ENCODE data around the gene SLC43A1. TPM values are rescaled to one million over a fixed set of nuclear protein-coding genes. Genes with fewer than 3 reads are reported as not detected.

The SLC43A1 gene
- total RNA-seq, 2 experiments from 2014 or later: 32.1 to 34.0 TPM

- intact Hi-C loops (cut with micrococcal nuclease): no loop called here
- no peaks in the 10 kb centered on the region for H3K9me3 Mint-ChIP-seq
- peaks cover 21% of the 10 kb centered on the region for H3K36me3 Mint-ChIP-seq (ENCODE audit: low read depth)
- TF ChIP-seq CTCF (IDR thresholded peaks at IDR 0.05): no peak
- DNase-seq (no peak), ATAC-seq (peak; percentile 29)
- H3K4me3 Mint-ChIP-seq: no peak overlapping the region
- ChIA-PET CTCF (interaction anchor here (0.6 to 1.5 kb wide), 9 partner anchors 11 to 253 kb away, joined by 3 to 6 read pairs (median 4); no protein-coding TSS in a partner anchor), POLR2A (interaction anchor here (1.1 to 1.6 kb wide), 4 partner anchors 11 to 94 kb away, joined by 3 to 7 read pairs (median 5); partner anchors contain the start of gene UBE2L6)
- H3K27me3 Mint-ChIP-seq: no peaks in the 10 kb centered on the region
- H3K27ac Mint-ChIP-seq: peak overlapping the region; percentile 80
- H3K4me1 Mint-ChIP-seq (ENCODE audit: low read depth): peaks cover 16% of the 10 kb centered on the region
These were observed 31.5 kb upstream of the SLC43A1 start for GRCh38 chr11:57546869-57547475.

- H3K4me1 Mint-ChIP-seq (ENCODE audit: low read depth): peaks cover 16% of the 10 kb centered on the region
These were observed 30.9 kb upstream of the SLC43A1 start for GRCh38 chr11:57546451-57546850.

GRCh38 chr11:57545883-57546282 lies 30.4 kb upstream of the SLC43A1 start:
- ATAC-seq: no peak
- no peak for DNase-seq
- no peaks in the 10 kb centered on the region for H3K9me3 Mint-ChIP-seq
- no peak overlapping the region for H3K4me3 Mint-ChIP-seq
- intact Hi-C loops (cut with micrococcal nuclease): no loop called here
- no peak for TF ChIP-seq CTCF (IDR thresholded peaks at IDR 0.05)
- no peaks in the 10 kb centered on the region for H3K27me3 Mint-ChIP-seq
- H3K4me1 Mint-ChIP-seq (ENCODE audit: low read depth): peaks cover 16% of the 10 kb centered on the region
- ChIA-PET CTCF (no interaction called here), POLR2A (no interaction called here)
- no peak overlapping the region for H3K27ac Mint-ChIP-seq
- peaks cover 16% of the 10 kb centered on the region for H3K36me3 Mint-ChIP-seq (ENCODE audit: low read depth)

More at GRCh38 chr11:57546451-57546850, 30.9 kb upstream of the SLC43A1 start:
- POLR2A ChIA-PET: interaction anchor here (1.1 to 1.6 kb wide), 2 partner anchors 21 to 95 kb away, joined by 3 to 5 read pairs; partner anchors contain the start of gene UBE2L6
- ATAC-seq: no peak
- DNase-seq: no peak
- H3K27me3 Mint-ChIP-seq: no peaks in the 10 kb centered on the region
- intact Hi-C loops (cut with micrococcal nuclease): no loop called here
- CTCF ChIA-PET: interaction anchor here (1.5 kb wide), 1 partner anchor 95 kb away, joined by 5 read pairs; no protein-coding TSS in a partner anchor
- no peak for TF ChIP-seq CTCF (IDR thresholded peaks at IDR 0.05)
- H3K9me3 Mint-ChIP-seq: no peaks in the 10 kb centered on the region
- H3K4me3 Mint-ChIP-seq: no peak overlapping the region
- no peak overlapping the region for H3K27ac Mint-ChIP-seq
- H3K36me3 Mint-ChIP-seq (ENCODE audit: low read depth): peaks cover 16% of the 10 kb centered on the region

- no peak for ATAC-seq
- Mint-ChIP-seq H3K27me3 (no peaks in the 10 kb centered on the region), H3K36me3 (ENCODE audit: low read depth) (peaks cover 11% of the 10 kb centered on the region), H3K4me3 (no peak overlapping the region), H3K4me1 (ENCODE audit: low read depth) (peaks cover 16% of the 10 kb centered on the region), H3K9me3 (no peaks in the 10 kb centered on the region), H3K27ac (no peak overlapping the region)
- TF ChIP-seq CTCF (IDR thresholded peaks at IDR 0.05): no peak
- no peak for DNase-seq
- POLR2A ChIA-PET: interaction anchor here (1.1 kb wide), 1 partner anchor 13 kb away, joined by 4 read pairs; no protein-coding TSS in a partner anchor
- CTCF ChIA-PET: interaction anchor here (1.0 to 2.4 kb wide), 5 partner anchors 18 to 97 kb away, joined by 3 to 7 read pairs (median 4); partner anchors contain the start of gene SLC43A1
- intact Hi-C loops (cut with micrococcal nuclease): no loop called here
These were observed 29.1 kb upstream of the SLC43A1 start for GRCh38 chr11:57544566-57544965.

- intact Hi-C loops (cut with micrococcal nuclease): no loop called here
- Mint-ChIP-seq H3K4me3 (no peak overlapping the region), H3K27me3 (no peaks in the 10 kb centered on the region), H3K36me3 (ENCODE audit: low read depth) (peaks cover 10% of the 10 kb centered on the region), H3K4me1 (ENCODE audit: low read depth) (peaks cover 14% of the 10 kb centered on the region), H3K9me3 (no peaks in the 10 kb centered on the region), H3K27ac (no peak overlapping the region)
- ChIA-PET CTCF (interaction anchor here (1.1 to 2.4 kb wide), 3 partner anchors 17 to 97 kb away, joined by 4 to 7 read pairs (median 5); no protein-coding TSS in a partner anchor), POLR2A (interaction anchor here (1.1 kb wide), 1 partner anchor 12 kb away, joined by 4 read pairs; no protein-coding TSS in a partner anchor)
- ATAC-seq: no peak
- no peak for DNase-seq
- no peak for TF ChIP-seq CTCF (IDR thresholded peaks at IDR 0.05)
These were observed 28.1 kb upstream of the SLC43A1 start for GRCh38 chr11:57543593-57543992.

Measured in activated CD8-positive, alpha-beta T cell treated with anti-CD3 and anti-CD28 coated beads for 36 hours (primary cell).